NCI-H748 treated with DMSO at 0.1 percent for 48 hours (cell line): Measurements from ENCODE around the gene NAALADL1.

Experiments
- DNase-seq: peaks from one replicate; lab custom pipeline; 2025; lab: John Stamatoyannopoulos, UW

The NAALADL1 gene

GRCh38 chr11:65058419-65059054, at the start of gene NAALADL1:
Gene NAALADL1 (minus strand): TSS chr11:65058553. CDS start chr11:65058521, 32 bp downstream.
- DNase-seq: no peak

- no peak for DNase-seq
Measured at GRCh38 chr11:65107751-65108468, 49.6 kb upstream of the NAALADL1 start.

GRCh38 chr11:65107078-65107477, 48.7 kb upstream of the NAALADL1 start:
- DNase-seq: no peak

- no peak for DNase-seq
Measured at GRCh38 chr11:65104628-65105027, 46.3 kb upstream of the NAALADL1 start.

- no peak for DNase-seq
Measured at GRCh38 chr11:65103476-65103875, 45.1 kb upstream of the NAALADL1 start.

- DNase-seq: no peak
Measured at GRCh38 chr11:65102142-65103095, 44.1 kb upstream of the NAALADL1 start.

- no peak for DNase-seq
Measured at GRCh38 chr11:65100674-65101350, 42.5 kb upstream of the NAALADL1 start.

- DNase-seq: no peak
Measured at GRCh38 chr11:65096926-65097325, 38.6 kb upstream of the NAALADL1 start.

GRCh38 chr11:65095974-65096806, 37.8 kb upstream of the NAALADL1 start, which contains the start of gene VPS51:
Gene VPS51 (plus strand): TSS chr11:65096214. CDS start chr11:65096251, 37 bp downstream.
- DNase-seq: peak; percentile 76

- no peak for DNase-seq
Measured at GRCh38 chr11:65095427-65095826, 37.1 kb upstream of the NAALADL1 start.

- DNase-seq: no peak
Measured at GRCh38 chr11:65090628-65091027, 32.3 kb upstream of the NAALADL1 start.

- no peak for DNase-seq
Measured at GRCh38 chr11:65089621-65090020, 31.3 kb upstream of the NAALADL1 start.

- DNase-seq: no peak
Measured at GRCh38 chr11:65087827-65088226, 29.5 kb upstream of the NAALADL1 start.

GRCh38 chr11:65087216-65087615, 28.9 kb upstream of the NAALADL1 start:
- no peak for DNase-seq

GRCh38 chr11:65086809-65087208, 28.5 kb upstream of the NAALADL1 start:
- no peak for DNase-seq

GRCh38 chr11:65085446-65085845, 27.1 kb upstream of the NAALADL1 start:
- DNase-seq: no peak

GRCh38 chr11:65084598-65085375, 26.4 kb upstream of the NAALADL1 start:
- DNase-seq: no peak

- peak; percentile 82 for DNase-seq
Measured at GRCh38 chr11:65083834-65084597, 25.7 kb upstream of the NAALADL1 start, which contains the start of the genes CDCA5 and ZFPL1. Gene CDCA5 (minus strand): TSS chr11:65084040. CDS start chr11:65083978, 62 bp downstream. Gene ZFPL1 (plus strand): TSS chr11:65084222. CDS start chr11:65084699, 477 bp downstream.
